Smooth muscle cell (in vitro differentiated cells): ENCODE measurements around the gene RBBP5. TPM values are rescaled to one million over a fixed set of nuclear protein-coding genes. Genes with fewer than 3 reads are reported as not detected.

Source experiments
- DNase-seq: peaks from one replicate; lab custom pipeline; 2025; ENCODE audit not compliant: unreplicated experiment; lab: John Stamatoyannopoulos, UW
- H2AFZ ChIP-seq: fragments of 200-600 bp; sonication (generic); 2 replicates; pipeline ENCODE4 v1.6.0; 2016; ENCODE audit warnings: antibody characterized with exemption, low read depth, mild to moderate bottlenecking
- H3F3A ChIP-seq: fragments of 200-600 bp; sonication (generic); 2 replicates; pipeline ENCODE4 v1.6.0; 2017; ENCODE audit warnings: antibody characterized with exemption, low read depth
- H3K27ac ChIP-seq: fragments of 200-600 bp; sonication (generic); 2 replicates; pipeline ENCODE4 v1.5.1; 2016; ENCODE audit warnings: low read depth, mild to moderate bottlenecking
- H3K27me3 ChIP-seq: fragments of 200-600 bp; sonication (generic); 2 replicates; pipeline ENCODE4 v1.6.1; 2016; ENCODE audit warnings: low read depth, mild to moderate bottlenecking
- H3K36me3 ChIP-seq: fragments of 200-600 bp; sonication (generic); 2 replicates; pipeline ENCODE4 v1.5.1; 2016; ENCODE audit warnings: low read depth
- H3K4me1 ChIP-seq: fragments of 200-600 bp; sonication (generic); 2 replicates; pipeline ENCODE4 v1.5.1; 2016; ENCODE audit warnings: low read depth
- H3K4me2 ChIP-seq: fragments of 200-600 bp; sonication (generic); 2 replicates; pipeline ENCODE4 v1.6.0; 2016; ENCODE audit warnings: mild to moderate bottlenecking
- H3K4me3 ChIP-seq: fragments of 200-600 bp; sonication (generic); 2 replicates; pipeline ENCODE4 v1.5.1; 2016; ENCODE audit warnings: mild to moderate bottlenecking
- H3K79me2 ChIP-seq: fragments of 200-600 bp; sonication (generic); 2 replicates; pipeline ENCODE4 v1.6.0; 2016; ENCODE audit warnings: low read depth, mild to moderate bottlenecking
- H3K9ac ChIP-seq: fragments of 200-600 bp; sonication (generic); 2 replicates; pipeline ENCODE4 v1.6.0; 2016; ENCODE audit warnings: low read depth
- H3K9me3 ChIP-seq: fragments of 200-600 bp; sonication (generic); replicated peaks from 2 replicates; pipeline ENCODE4 v1.5.1; 2016; ENCODE audit warnings: low read depth
- H4K20me1 ChIP-seq: fragments of 200-600 bp; sonication (generic); 2 replicates; pipeline ENCODE4 v1.6.0; 2016; ENCODE audit warnings: low read depth
- CTCF ChIP-seq: fragments of 200-600 bp; sonication (generic); IDR thresholded peaks from 2 replicates; pipeline ENCODE4 v1.5.1; 2017; ENCODE audit warnings: borderline replicate concordance, mild to moderate bottlenecking, antibody characterized with exemption; ENCODE audit not compliant: insufficient read depth, poor library complexity, severe bottlenecking
- WGBS: methylation state at CpG from one replicate; pipeline ENCODE4 v1.1.7; 2016; ENCODE audit warnings: low lambda C conversion rate; 5-methylcytosine and 5-hydroxymethylcytosine counted together
- polyA plus RNA-seq: library from polyadenylated mRNA; unstranded; fragments of >200 nt; fragmentation: Nextera tagmentation; extraction: Ambion mirVana; gene quantifications from 2 replicates; pipeline ENCODE4 v1.2.1, GENCODE V29; 2016
- total RNA-seq: library from RNA; depleted of rRNA; stranded (reverse); fragments of >200 nt; gene quantifications from 2 replicates; pipeline ENCODE4 v1.2.3, GENCODE V29; 2014

RBBP5 gene
- total and polyA plus RNA-seq, 2 experiments from 2014 or later: 12.8 to 18.8 TPM

- no peak overlapping the region for H3K4me2 ChIP-seq
- no peaks in the 10 kb centered on the region for H3K9me3 ChIP-seq
- H3K9ac ChIP-seq: no peak overlapping the region
- H3K36me3 ChIP-seq: peaks cover 58% of the 10 kb centered on the region
- TF ChIP-seq CTCF: no peak
- H3F3A ChIP-seq: no peaks in the 10 kb centered on the region
- H4K20me1 ChIP-seq: no peaks in the 10 kb centered on the region
- no peak for DNase-seq
- no peak overlapping the region for H2AFZ ChIP-seq
- no peaks in the 10 kb centered on the region for H3K4me1 ChIP-seq
- H3K79me2 ChIP-seq: no peaks in the 10 kb centered on the region
- H3K27ac ChIP-seq: no peak overlapping the region
- no peak overlapping the region for H3K4me3 ChIP-seq
- H3K27me3 ChIP-seq: no peaks in the 10 kb centered on the region
These were observed 23.5 kb downstream of the RBBP5 start for GRCh38 chr1:205098242-205098641.

GRCh38 chr1:205095422-205095821, 26.4 kb downstream of the RBBP5 start:
- no peaks in the 10 kb centered on the region for H3F3A ChIP-seq
- no peak overlapping the region for H3K9ac ChIP-seq
- H3K27me3 ChIP-seq: no peaks in the 10 kb centered on the region
- peaks cover 48% of the 10 kb centered on the region for H3K36me3 ChIP-seq
- H3K4me1 ChIP-seq: no peaks in the 10 kb centered on the region
- no peak overlapping the region for H3K4me3 ChIP-seq
- TF ChIP-seq CTCF: no peak
- H3K4me2 ChIP-seq: no peak overlapping the region
- no peak overlapping the region for H3K27ac ChIP-seq
- no peaks in the 10 kb centered on the region for H3K9me3 ChIP-seq
- H4K20me1 ChIP-seq: no peaks in the 10 kb centered on the region
- H3K79me2 ChIP-seq: no peaks in the 10 kb centered on the region
- no peak for DNase-seq
- H2AFZ ChIP-seq: no peak overlapping the region

GRCh38 chr1:205091043-205091740, 30.6 kb downstream of the RBBP5 start:
- Histone ChIP-seq H3K36me3 (peaks cover 20% of the 10 kb centered on the region), H4K20me1 (peaks cover 8% of the 10 kb centered on the region), H3K4me1 (no peaks in the 10 kb centered on the region), H3K4me2 (no peak overlapping the region), H3K27ac (no peak overlapping the region), H3K9me3 (no peaks in the 10 kb centered on the region), H3K4me3 (no peak overlapping the region), H3F3A (no peaks in the 10 kb centered on the region), H3K79me2 (no peaks in the 10 kb centered on the region), H2AFZ (no peak overlapping the region), H3K9ac (no peak overlapping the region), H3K27me3 (no peaks in the 10 kb centered on the region)
- no peak for DNase-seq
- no peak for TF ChIP-seq CTCF
- WGBS: 91% methylated on average over 4 of the region's 4 CpGs

GRCh38 chr1:205088341-205088740, 33.4 kb downstream of the RBBP5 start:
- H3K4me2 ChIP-seq: no peak overlapping the region
- H3F3A ChIP-seq: no peaks in the 10 kb centered on the region
- 89% methylated on average over 3 of the region's 3 CpGs for WGBS
- H3K27ac ChIP-seq: no peak overlapping the region
- no peaks in the 10 kb centered on the region for H3K27me3 ChIP-seq
- H3K79me2 ChIP-seq: no peaks in the 10 kb centered on the region
- peaks cover 8% of the 10 kb centered on the region for H4K20me1 ChIP-seq
- no peaks in the 10 kb centered on the region for H3K9me3 ChIP-seq
- H3K36me3 ChIP-seq: peaks cover 5% of the 10 kb centered on the region
- no peak overlapping the region for H3K4me3 ChIP-seq
- no peaks in the 10 kb centered on the region for H3K4me1 ChIP-seq
- DNase-seq: no peak
- no peak overlapping the region for H3K9ac ChIP-seq
- no peak overlapping the region for H2AFZ ChIP-seq
- TF ChIP-seq CTCF: no peak
